OCI-LY7 (cell line): ENCODE results near the gene ORC4. TPM values are rescaled to one million over a fixed set of nuclear protein-coding genes. Genes with fewer than 3 reads are reported as not detected.

Experiments used
- BruUV-seq: library from RNA; stranded (reverse); fragments of 400-500 nt; replicated peaks from 2 replicates; lab custom pipeline; 2021; lab: Mats Ljungman, UMichigan
- CTCF ChIA-PET: fragments of 300-600 bp; sonication (Branson Sonifier 250); formaldehyde crosslinking; loops from one replicate; lab custom pipeline; 2022; ENCODE audit warnings: antibody characterized with exemption; ENCODE audit not compliant: unreplicated experiment; lab: Charles Lee
- POLR2A ChIA-PET: fragments of 300-600 bp; sonication (Branson Sonifier 250); formaldehyde crosslinking; loops from one replicate; lab custom pipeline; 2022; ENCODE audit warnings: antibody characterized with exemption; lab: Charles Lee
- DNase-seq: peaks from one replicate; pipeline ENCODE4 v3.0.0-alpha.2; 2015; ENCODE audit warnings: low spot score
- H2AFZ ChIP-seq: fragments of 200-600 bp; sonication (generic), shearing (Covaris generic); 2 replicates; pipeline ENCODE4 v1.6.1; 2014; ENCODE audit warnings: mild to moderate bottlenecking, antibody characterized with exemption, low read length, moderate library complexity
- H3K27ac ChIP-seq: fragments of 200-600 bp; sonication (generic); 2 replicates; pipeline ENCODE4 v1.5.1; 2014; ENCODE audit warnings: mixed run types, low read depth, mild to moderate bottlenecking, moderate library complexity, low read length, inconsistent platforms; ENCODE audit not compliant: poor library complexity, severe bottlenecking
- H3K36me3 ChIP-seq: fragments of 200-600 bp; sonication (generic); 2 replicates; pipeline ENCODE4 v1.6.1; 2014; ENCODE audit warnings: mild to moderate bottlenecking, antibody characterized with exemption, low read length, moderate library complexity, mixed read lengths; ENCODE audit not compliant: insufficient read depth
- H3K4me1 ChIP-seq: fragments of 200-600 bp; sonication (generic); 2 replicates; pipeline ENCODE4 v1.5.1; 2014; ENCODE audit warnings: mild to moderate bottlenecking, low read length; ENCODE audit not compliant: insufficient read depth, poor library complexity, severe bottlenecking
- H3K4me2 ChIP-seq: fragments of 200-600 bp; sonication (generic); 2 replicates; pipeline ENCODE4 v1.6.1; 2014; ENCODE audit warnings: mild to moderate bottlenecking, low read length
- H3K4me3 ChIP-seq: fragments of 200-600 bp; sonication (generic); 2 replicates; pipeline ENCODE4 v1.5.1; 2014; ENCODE audit warnings: mild to moderate bottlenecking, low read depth, low read length; ENCODE audit not compliant: poor library complexity, severe bottlenecking
- H3K79me2 ChIP-seq: fragments of 200-600 bp; sonication (generic); 2 replicates; pipeline ENCODE4 v1.6.1; 2016; ENCODE audit warnings: low read depth, mild to moderate bottlenecking, low read length, moderate library complexity, mixed read lengths; ENCODE audit not compliant: insufficient read depth
- H3K9me2 ChIP-seq: fragments of 200-600 bp; sonication (generic); 2 replicates; pipeline ENCODE4 v1.6.1; 2016; ENCODE audit warnings: mild to moderate bottlenecking, low read length, mixed read lengths; ENCODE audit not compliant: insufficient read depth
- H3K9me3 ChIP-seq: fragments of 200-600 bp; sonication (generic); 2 replicates; pipeline ENCODE4 v1.6.1; 2014; ENCODE audit warnings: mild to moderate bottlenecking, mixed run types, low read length, mixed read lengths
- H4K20me1 ChIP-seq: fragments of 200-600 bp; sonication (generic); 2 replicates; pipeline ENCODE4 v1.6.1; 2014; ENCODE audit warnings: mild to moderate bottlenecking, antibody characterized with exemption, low read length, moderate library complexity, mixed read lengths; ENCODE audit not compliant: insufficient read depth
- EZH2phosphoT487 ChIP-seq: fragments of 200-600 bp; sonication (generic); IDR thresholded peaks from 2 replicates; pipeline ENCODE4 v1.6.1; 2018; ENCODE audit warnings: low read depth, borderline replicate concordance, mild to moderate bottlenecking, mixed run types, antibody characterized with exemption, low read length, moderate library complexity, mixed read lengths
- intact Hi-C: fragments of 100-400 bp; cut with micrococcal nuclease; formaldehyde crosslinking; loops from one replicate; pipeline ENCODE4 v1.10.0; 2022; ENCODE audit not compliant: unreplicated experiment
- total RNA-seq, 2 experiments: library from RNA; depleted of rRNA in 1 of 2; stranded (reverse); fragments of >200 nt in 1 of 2; shearing (Covaris generic) in 1 of 2; gene quantifications; 2 replicates each; pipeline ENCODE4 v1.2.3, GENCODE V29; 2014 to 2022
- TF ChIP-seq, protein P1 (sequence below): fragments of 200-600 bp; sonication (generic); conservative IDR thresholded peaks from 2 replicates; pipeline ENCODE4 v1.5.1; 2014; ENCODE audit warnings: mild to moderate bottlenecking, antibody characterized with exemption, low read length, moderate library complexity, mixed read lengths

The ORC4 gene
- total RNA-seq, 2 experiments from 2014 or later, result 20.3 to 37.4 TPM

DNA sequence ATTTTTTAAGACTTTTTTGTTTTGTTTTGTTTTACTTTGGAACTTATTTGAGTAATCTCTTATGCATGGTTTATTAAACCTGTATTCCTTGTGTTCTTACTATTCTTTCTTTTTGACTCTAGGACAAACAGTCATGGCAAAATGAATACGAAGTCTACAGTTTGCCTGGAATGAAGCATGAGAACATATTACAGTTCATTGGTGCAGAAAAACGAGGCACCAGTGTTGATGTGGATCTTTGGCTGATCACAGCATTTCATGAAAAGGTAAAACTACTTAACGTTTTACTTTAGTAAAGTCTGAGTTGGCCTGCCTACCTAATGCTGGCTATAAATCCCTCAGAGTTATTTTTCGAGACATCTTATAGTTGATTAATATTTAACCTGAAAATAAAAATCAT lies 103.4 kb downstream of the ORC4 start:
- ChIA-PET POLR2A (interaction anchor here (1.2 kb wide), 1 partner anchor 18 kb away, joined by 3 read pairs; no protein-coding TSS in a partner anchor), CTCF (no interaction called here)
- no TSS peak for BruUV-seq
- no peak for DNase-seq
- Histone ChIP-seq H3K9me3 (no peaks in the 10 kb centered on the region), H4K20me1 (no peaks in the 10 kb centered on the region), H3K4me1 (no peaks in the 10 kb centered on the region), H2AFZ (no peak overlapping the region), H3K4me3 (no peak overlapping the region), H3K36me3 (no peaks in the 10 kb centered on the region), H3K79me2 (no peaks in the 10 kb centered on the region), H3K27ac (no peak overlapping the region), H3K4me2 (no peak overlapping the region), H3K9me2 (no peaks in the 10 kb centered on the region)
- no peak for TF ChIP-seq EZH2phosphoT487
- TF ChIP-seq, protein P1, sequence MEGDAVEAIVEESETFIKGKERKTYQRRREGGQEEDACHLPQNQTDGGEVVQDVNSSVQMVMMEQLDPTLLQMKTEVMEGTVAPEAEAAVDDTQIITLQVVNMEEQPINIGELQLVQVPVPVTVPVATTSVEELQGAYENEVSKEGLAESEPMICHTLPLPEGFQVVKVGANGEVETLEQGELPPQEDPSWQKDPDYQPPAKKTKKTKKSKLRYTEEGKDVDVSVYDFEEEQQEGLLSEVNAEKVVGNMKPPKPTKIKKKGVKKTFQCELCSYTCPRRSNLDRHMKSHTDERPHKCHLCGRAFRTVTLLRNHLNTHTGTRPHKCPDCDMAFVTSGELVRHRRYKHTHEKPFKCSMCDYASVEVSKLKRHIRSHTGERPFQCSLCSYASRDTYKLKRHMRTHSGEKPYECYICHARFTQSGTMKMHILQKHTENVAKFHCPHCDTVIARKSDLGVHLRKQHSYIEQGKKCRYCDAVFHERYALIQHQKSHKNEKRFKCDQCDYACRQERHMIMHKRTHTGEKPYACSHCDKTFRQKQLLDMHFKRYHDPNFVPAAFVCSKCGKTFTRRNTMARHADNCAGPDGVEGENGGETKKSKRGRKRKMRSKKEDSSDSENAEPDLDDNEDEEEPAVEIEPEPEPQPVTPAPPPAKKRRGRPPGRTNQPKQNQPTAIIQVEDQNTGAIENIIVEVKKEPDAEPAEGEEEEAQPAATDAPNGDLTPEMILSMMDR, result no peak
- intact Hi-C loops, result no loop called here

GRCh38 chr2:147916723-147917122 lies 103.8 kb downstream of the ORC4 start:
- H3K9me3 ChIP-seq, result no peaks in the 10 kb centered on the region
- BruUV-seq, result no TSS peak
- intact Hi-C loops, result no loop called here
- no peaks in the 10 kb centered on the region for H3K36me3 ChIP-seq
- ChIA-PET CTCF (no interaction called here), POLR2A (interaction anchor here (1.2 kb wide), 1 partner anchor 17 kb away, joined by 3 read pairs; no protein-coding TSS in a partner anchor)
- no peak overlapping the region for H3K27ac ChIP-seq
- no peaks in the 10 kb centered on the region for H3K9me2 ChIP-seq
- H2AFZ ChIP-seq, result no peak overlapping the region
- TF ChIP-seq EZH2phosphoT487, result no peak
- TF ChIP-seq, protein P1, result no peak
- H3K4me2 ChIP-seq, result no peak overlapping the region
- H3K4me3 ChIP-seq, result no peak overlapping the region
- no peak for DNase-seq
- H3K4me1 ChIP-seq, result no peaks in the 10 kb centered on the region
- H3K79me2 ChIP-seq, result no peaks in the 10 kb centered on the region
- no peaks in the 10 kb centered on the region for H4K20me1 ChIP-seq

DNA sequence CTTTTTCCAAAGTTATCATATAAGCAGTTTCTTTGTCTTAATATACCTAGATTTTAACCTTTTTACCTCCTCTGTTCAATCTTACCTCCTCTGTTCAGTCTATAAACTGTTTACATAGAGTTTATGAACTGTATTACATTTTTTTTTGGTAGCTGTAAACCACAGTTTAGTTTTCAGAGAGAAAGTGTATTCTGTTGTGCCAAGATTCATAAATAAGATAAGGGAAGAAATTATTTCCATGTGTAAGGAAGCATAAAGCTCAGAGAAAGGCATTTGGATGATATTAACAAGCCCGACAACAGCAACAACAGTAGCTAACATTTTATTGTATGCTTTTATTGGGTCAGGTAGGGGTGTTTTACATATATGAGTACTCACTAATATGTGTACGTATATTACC lies 104.5 kb downstream of the ORC4 start:
- H3K27ac ChIP-seq, result no peak overlapping the region
- ChIA-PET CTCF (no interaction called here), POLR2A (interaction anchor here (0.5 to 1.2 kb wide), 3 partner anchors 16 to 152 kb away, joined by 3 read pairs; no protein-coding TSS in a partner anchor)
- no peaks in the 10 kb centered on the region for H3K9me3 ChIP-seq
- no peak for TF ChIP-seq EZH2phosphoT487
- no peaks in the 10 kb centered on the region for H4K20me1 ChIP-seq
- H3K9me2 ChIP-seq, result no peaks in the 10 kb centered on the region
- no peak overlapping the region for H2AFZ ChIP-seq
- no peaks in the 10 kb centered on the region for H3K36me3 ChIP-seq
- H3K4me1 ChIP-seq, result no peaks in the 10 kb centered on the region
- no peak overlapping the region for H3K4me3 ChIP-seq
- BruUV-seq, result no TSS peak
- no peak for DNase-seq
- no peak overlapping the region for H3K4me2 ChIP-seq
- intact Hi-C loops, result no loop called here
- no peaks in the 10 kb centered on the region for H3K79me2 ChIP-seq
